ENCODE data around the gene CXCL13.
"Not testable (repeated sequence)": the region's sequence is repeated elsewhere in the genome, so short reads cannot be mapped to it uniquely, and the experiment has no call there.

Gene CXCL13

DNA sequence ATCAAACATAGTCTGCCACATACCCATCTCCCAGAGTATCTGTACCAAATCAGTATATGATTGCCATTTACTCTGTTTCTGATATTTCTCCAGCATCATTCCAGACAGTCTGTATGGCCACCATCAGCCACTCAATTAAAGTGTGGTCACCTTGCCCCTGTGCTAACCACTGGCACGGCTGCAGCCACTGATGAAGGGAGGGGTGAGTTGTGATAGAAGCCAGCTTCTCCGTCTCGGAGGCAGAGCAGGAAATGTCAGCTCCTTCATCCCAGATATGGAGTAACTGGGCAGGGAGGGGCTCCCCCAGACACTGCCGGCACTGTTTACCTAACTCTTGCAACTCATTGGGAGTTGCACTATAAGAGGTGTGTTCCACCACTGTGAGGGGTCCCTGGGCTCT lies 30.3 kb downstream of the CXCL13 start:
- TF ChIP-seq, protein P1, sequence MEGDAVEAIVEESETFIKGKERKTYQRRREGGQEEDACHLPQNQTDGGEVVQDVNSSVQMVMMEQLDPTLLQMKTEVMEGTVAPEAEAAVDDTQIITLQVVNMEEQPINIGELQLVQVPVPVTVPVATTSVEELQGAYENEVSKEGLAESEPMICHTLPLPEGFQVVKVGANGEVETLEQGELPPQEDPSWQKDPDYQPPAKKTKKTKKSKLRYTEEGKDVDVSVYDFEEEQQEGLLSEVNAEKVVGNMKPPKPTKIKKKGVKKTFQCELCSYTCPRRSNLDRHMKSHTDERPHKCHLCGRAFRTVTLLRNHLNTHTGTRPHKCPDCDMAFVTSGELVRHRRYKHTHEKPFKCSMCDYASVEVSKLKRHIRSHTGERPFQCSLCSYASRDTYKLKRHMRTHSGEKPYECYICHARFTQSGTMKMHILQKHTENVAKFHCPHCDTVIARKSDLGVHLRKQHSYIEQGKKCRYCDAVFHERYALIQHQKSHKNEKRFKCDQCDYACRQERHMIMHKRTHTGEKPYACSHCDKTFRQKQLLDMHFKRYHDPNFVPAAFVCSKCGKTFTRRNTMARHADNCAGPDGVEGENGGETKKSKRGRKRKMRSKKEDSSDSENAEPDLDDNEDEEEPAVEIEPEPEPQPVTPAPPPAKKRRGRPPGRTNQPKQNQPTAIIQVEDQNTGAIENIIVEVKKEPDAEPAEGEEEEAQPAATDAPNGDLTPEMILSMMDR (IDR thresholded peaks at IDR 0.05; ENCODE audit: borderline replicate concordance, insufficient read depth, low read depth, low read length) = no peak
- H3K4me3 ChIP-seq (ENCODE audit: low read depth, low read length) = no peak overlapping the region

GRCh38 chr4:77636902-77637301 lies 31.3 kb downstream of the CXCL13 start:
- TF ChIP-seq, protein P1 (IDR thresholded peaks at IDR 0.05; ENCODE audit: borderline replicate concordance, insufficient read depth, low read depth, low read length) = no peak
- no peak overlapping the region for H3K4me3 ChIP-seq (ENCODE audit: low read depth, low read length)

- H3K4me3 ChIP-seq (ENCODE audit: low read depth, low read length) = not testable (repeated sequence)
These were observed 38.4 kb downstream of the CXCL13 start for GRCh38 chr4:77644069-77644468.

GRCh38 chr4:77650787-77651186 lies 45.2 kb downstream of the CXCL13 start:
- no peak overlapping the region for H3K4me3 ChIP-seq (ENCODE audit: low read depth, low read length)
- TF ChIP-seq, protein P1 (IDR thresholded peaks at IDR 0.05; ENCODE audit: borderline replicate concordance, insufficient read depth, low read depth, low read length) = no peak

DNA sequence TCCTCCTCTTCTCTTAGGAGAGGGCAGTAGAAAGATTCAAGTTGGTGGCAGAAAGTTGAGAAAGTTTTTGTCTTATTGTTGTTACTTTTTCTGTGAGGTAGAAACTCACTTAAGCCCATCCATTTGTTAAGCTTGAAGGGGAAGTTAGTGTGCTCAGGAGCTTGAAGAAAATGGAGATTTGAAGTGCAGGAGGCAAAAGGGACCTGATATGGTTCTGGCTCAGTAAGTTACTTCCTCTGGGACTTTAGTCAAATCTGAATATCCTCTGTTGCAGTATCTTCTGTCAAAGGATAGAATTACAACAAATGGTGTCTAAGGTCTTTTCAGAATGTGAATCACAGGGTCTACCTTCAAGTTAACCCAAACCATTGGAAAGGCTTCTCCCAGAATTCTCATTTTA lies 46.2 kb downstream of the CXCL13 start:
- TF ChIP-seq, protein P1 (IDR thresholded peaks at IDR 0.05; ENCODE audit: borderline replicate concordance, insufficient read depth, low read depth, low read length) = no peak
- H3K4me3 ChIP-seq (ENCODE audit: low read depth, low read length) = no peak overlapping the region

DNA sequence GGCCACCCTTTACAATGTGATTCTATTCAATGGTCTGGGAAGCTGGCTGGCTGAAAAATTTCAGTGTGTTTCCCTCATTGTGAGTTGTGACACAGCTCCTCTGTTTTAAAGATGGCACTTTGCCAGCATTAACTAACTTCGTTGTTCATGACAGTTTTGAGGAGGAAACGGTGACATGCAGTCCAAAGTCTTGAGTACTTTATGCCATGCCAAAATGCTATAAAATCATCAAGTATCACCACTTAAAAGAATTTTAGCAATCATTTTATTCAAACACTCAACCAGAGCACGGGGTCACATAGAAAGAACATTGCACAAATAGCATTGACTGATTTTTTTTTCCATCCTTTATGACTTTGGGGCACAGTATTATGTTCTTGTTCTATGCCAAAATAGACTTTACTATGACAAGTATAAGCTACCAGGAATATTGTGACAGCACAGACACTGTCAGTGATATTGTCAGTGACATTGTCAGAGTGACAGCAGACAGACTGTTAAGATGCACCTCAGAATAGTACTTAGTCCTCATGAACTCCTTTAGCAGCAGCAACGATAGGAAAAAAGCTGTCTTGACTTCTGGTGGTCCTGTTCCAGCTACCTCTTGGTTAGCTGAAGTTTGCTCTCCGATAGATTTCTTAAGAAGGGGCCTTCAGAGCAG lies 46.7 kb downstream of the CXCL13 start:
- TF ChIP-seq, protein P1 (IDR thresholded peaks at IDR 0.05; ENCODE audit: borderline replicate concordance, insufficient read depth, low read depth, low read length) = no peak
- H3K4me3 ChIP-seq (ENCODE audit: low read depth, low read length) = no peak overlapping the region

DNA sequence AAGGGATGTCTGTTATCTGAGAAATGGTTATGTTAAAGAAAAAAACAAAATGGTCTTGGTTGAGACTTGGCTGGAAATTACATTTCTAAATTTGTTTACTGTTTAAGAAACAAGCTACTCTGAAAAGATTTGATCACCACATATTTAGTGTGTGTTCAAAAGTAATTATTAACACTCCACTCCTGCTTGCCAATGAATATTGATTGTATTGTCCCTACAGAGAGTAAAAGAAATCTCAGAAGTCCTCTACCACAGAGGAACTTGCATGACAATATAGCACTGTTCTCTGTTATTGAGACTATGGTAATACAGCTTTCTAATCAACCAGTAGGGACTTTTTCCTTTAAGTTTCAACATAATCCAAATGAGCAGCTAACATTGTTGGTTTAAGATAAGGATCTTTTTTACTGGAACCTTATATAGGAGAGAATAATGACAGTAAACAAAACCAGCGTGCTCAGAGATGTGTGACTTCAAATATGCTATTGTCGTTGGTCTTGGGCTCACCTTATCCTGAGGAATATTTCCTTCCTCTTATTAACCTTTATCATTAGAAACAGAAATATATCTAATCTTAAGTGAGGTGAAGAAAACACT lies 47.6 kb downstream of the CXCL13 start:
- no peak overlapping the region for H3K4me3 ChIP-seq (ENCODE audit: low read depth, low read length)
- TF ChIP-seq, protein P1 (IDR thresholded peaks at IDR 0.05; ENCODE audit: borderline replicate concordance, insufficient read depth, low read depth, low read length) = no peak

GRCh38 chr4:77660318-77660717 lies 54.7 kb downstream of the CXCL13 start:
- H3K4me3 ChIP-seq (ENCODE audit: low read depth, low read length) = not testable (repeated sequence)

All from GM12875 (cell line).